HepG2 (cell line): ENCODE results near the gene TRMT10C.

Source experiments
- JUND ChIP-seq: sonication (generic); formaldehyde crosslinking; IDR thresholded peaks from 2 replicates; pipeline ENCODE4 v1.8.0; 2022; ENCODE audit warnings: mild to moderate bottlenecking, missing genetic modification reagents
- NFE2L1 ChIP-seq: sonication (generic); formaldehyde crosslinking; IDR thresholded peaks from 2 replicates; pipeline ENCODE4 v1.4.0; 2020; ENCODE audit warnings: missing genetic modification reagents, mild to moderate bottlenecking, borderline replicate concordance
- POLR2AphosphoS5 ChIP-seq: IDR thresholded peaks from 2 replicates; pipeline ENCODE4 v1.6.1; 2012; ENCODE audit warnings: low read depth, low read length
- ZNF136 ChIP-seq: sonication (generic); formaldehyde crosslinking; IDR thresholded peaks from 2 replicates; pipeline ENCODE4 v1.8.1; 2022; ENCODE audit warnings: low read depth, mild to moderate bottlenecking, moderate library complexity, missing genetic modification reagents

- TF ChIP-seq NFE2L1 (no peak), ZNF136 (CRISPR knock-in tag) (no peak), POLR2AphosphoS5 (no peak), JUND (CRISPR knock-in tag) (no peak)
Measured at GRCh38 chr3:101556064-101556463, 5.6 kb upstream of the TRMT10C start.
